Caco-2 (cell line): ENCODE results near the gene FIBP. TPM values are rescaled to one million over a fixed set of nuclear protein-coding genes. Genes with fewer than 3 reads are reported as not detected.

Experiments
- BruUV-seq: library from RNA; stranded (reverse); fragments of 400-500 nt; replicated peaks from 2 replicates; lab custom pipeline; 2021; lab: Mats Ljungman, UMichigan
- CTCF ChIA-PET: fragments of 300-600 bp; sonication (Branson Sonifier 250); formaldehyde crosslinking; loops from one replicate; lab custom pipeline; 2022; ENCODE audit warnings: antibody characterized with exemption; lab: Charles Lee
- POLR2A ChIA-PET: fragments of 300-600 bp; sonication (Branson Sonifier 250); formaldehyde crosslinking; loops from one replicate; lab custom pipeline; 2022; ENCODE audit warnings: antibody characterized with exemption; lab: Charles Lee
- DNase-seq, 2 experiments: peaks; one replicate each; pipeline versions ENCODE4 v3.0.0 to v3.0.0-alpha.2; 2020 to 2022
- H3K27me3 ChIP-seq: replicated peaks from 2 replicates; pipeline ENCODE4 v1.6.0; 2011; ENCODE audit warnings: low read length; ENCODE audit not compliant: control insufficient read depth, insufficient read depth
- H3K36me3 ChIP-seq: 2 replicates; pipeline ENCODE4 v1.5.1; 2011; ENCODE audit warnings: low read length; ENCODE audit not compliant: control insufficient read depth, insufficient read depth
- H3K4me1 ChIP-seq: fragments of 250-450 bp; sonication (Bioruptor Pico); 2 replicates; pipeline ENCODE4 v1.5.1; 2020; ENCODE audit warnings: mild to moderate bottlenecking
- H3K4me3 ChIP-seq: 2 replicates; pipeline ENCODE4 v1.5.1; 2011; ENCODE audit warnings: low read depth, mild to moderate bottlenecking, control low read depth, low read length
- H3K9me3 ChIP-seq: fragments of 250-450 bp; sonication (Bioruptor Pico); 2 replicates; pipeline ENCODE4 v1.5.1; 2020; ENCODE audit warnings: mild to moderate bottlenecking, moderate library complexity
- H3K27ac Mint-ChIP-seq: one replicate; pipeline ENCODE4 v1.8.0; 2022; ENCODE audit warnings: mixed read lengths; ENCODE audit not compliant: unreplicated experiment
- H3K27me3 Mint-ChIP-seq: one replicate; pipeline ENCODE4 v1.8.0; 2022; ENCODE audit warnings: mixed read lengths; ENCODE audit not compliant: insufficient read depth, unreplicated experiment
- H3K36me3 Mint-ChIP-seq: one replicate; pipeline ENCODE4 v1.8.0; 2022; ENCODE audit warnings: mild to moderate bottlenecking, mixed read lengths; ENCODE audit not compliant: insufficient read depth, unreplicated experiment
- H3K4me1 Mint-ChIP-seq: one replicate; pipeline ENCODE4 v1.8.0; 2022; ENCODE audit warnings: low read depth, mixed read lengths; ENCODE audit not compliant: unreplicated experiment
- H3K4me3 Mint-ChIP-seq: one replicate; pipeline ENCODE4 v1.8.0; 2022; ENCODE audit warnings: mild to moderate bottlenecking, moderate library complexity, mixed read lengths; ENCODE audit not compliant: unreplicated experiment
- H3K9me3 Mint-ChIP-seq: one replicate; pipeline ENCODE4 v1.8.0; 2022; ENCODE audit warnings: mixed read lengths; ENCODE audit not compliant: unreplicated experiment
- intact Hi-C: fragments of 100-400 bp; cut with micrococcal nuclease; formaldehyde crosslinking; loops from one replicate; pipeline ENCODE4 v1.10.0; 2022; ENCODE audit not compliant: unreplicated experiment
- total RNA-seq: library from RNA; stranded (reverse); gene quantifications from 2 replicates; pipeline ENCODE4 v1.2.3, GENCODE V29; 2022
- TF ChIP-seq, protein P1 (sequence below), 2 experiments: fragments of 200-600 bp in 1 of 2; IDR thresholded peaks; 1 replicate in 1 of 2; 2 replicates in 1 of 2; pipeline versions ENCODE4 v1.5.1 to v1.8.0; 2011 to 2022; ENCODE audit warnings: antibody characterized with exemption in 1 of 2, control low read depth in 1 of 2, inconsistent platforms in 1 of 2, low read depth in 1 of 2, low read length in 1 of 2, mild to moderate bottlenecking in 1 of 2, moderate library complexity in 1 of 2; ENCODE audit not compliant: insufficient read depth in 1 of 2, severe bottlenecking in 1 of 2, unreplicated experiment in 1 of 2

FIBP gene
- total RNA-seq, 1 experiment from 2014 or later, result 61.5 TPM

GRCh38 chr11:65885808-65886536, 2.3 kb downstream of the FIBP start:
- H3K27ac Mint-ChIP-seq, result no peak overlapping the region
- H3K4me1 ChIP-seq, result peaks cover 25% of the 10 kb centered on the region
- peaks cover 23% of the 10 kb centered on the region for H3K4me1 Mint-ChIP-seq
- ChIA-PET POLR2A (interaction anchor here (0.7 to 3.1 kb wide), 2 partner anchors 27 to 36 kb away, joined by 3 to 43 read pairs; partner anchors contain the start of genes CFL1 and MUS81), CTCF (interaction anchor here (0.9 to 7.8 kb wide), 7 partner anchors 14 to 174 kb away, joined by 3 to 241 read pairs (median 11); partner anchors contain the start of genes CFL1, FOSL1, KAT5 and MUS81)
- H3K27me3 ChIP-seq, result no peaks in the 10 kb centered on the region
- H3K4me3 ChIP-seq, result no peak overlapping the region
- peaks cover 52% of the 10 kb centered on the region for H3K36me3 Mint-ChIP-seq
- no peaks in the 10 kb centered on the region for H3K9me3 ChIP-seq
- no peaks in the 10 kb centered on the region for H3K9me3 Mint-ChIP-seq
- H3K4me3 Mint-ChIP-seq, result peak overlapping the region; percentile 82
- BruUV-seq, result no TSS peak
- intact Hi-C loops, result no loop called here
- no peaks in the 10 kb centered on the region for H3K27me3 Mint-ChIP-seq
- peaks cover 4% of the 10 kb centered on the region for H3K36me3 ChIP-seq
- no peak for DNase-seq
- TF ChIP-seq, protein P1, sequence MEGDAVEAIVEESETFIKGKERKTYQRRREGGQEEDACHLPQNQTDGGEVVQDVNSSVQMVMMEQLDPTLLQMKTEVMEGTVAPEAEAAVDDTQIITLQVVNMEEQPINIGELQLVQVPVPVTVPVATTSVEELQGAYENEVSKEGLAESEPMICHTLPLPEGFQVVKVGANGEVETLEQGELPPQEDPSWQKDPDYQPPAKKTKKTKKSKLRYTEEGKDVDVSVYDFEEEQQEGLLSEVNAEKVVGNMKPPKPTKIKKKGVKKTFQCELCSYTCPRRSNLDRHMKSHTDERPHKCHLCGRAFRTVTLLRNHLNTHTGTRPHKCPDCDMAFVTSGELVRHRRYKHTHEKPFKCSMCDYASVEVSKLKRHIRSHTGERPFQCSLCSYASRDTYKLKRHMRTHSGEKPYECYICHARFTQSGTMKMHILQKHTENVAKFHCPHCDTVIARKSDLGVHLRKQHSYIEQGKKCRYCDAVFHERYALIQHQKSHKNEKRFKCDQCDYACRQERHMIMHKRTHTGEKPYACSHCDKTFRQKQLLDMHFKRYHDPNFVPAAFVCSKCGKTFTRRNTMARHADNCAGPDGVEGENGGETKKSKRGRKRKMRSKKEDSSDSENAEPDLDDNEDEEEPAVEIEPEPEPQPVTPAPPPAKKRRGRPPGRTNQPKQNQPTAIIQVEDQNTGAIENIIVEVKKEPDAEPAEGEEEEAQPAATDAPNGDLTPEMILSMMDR (IDR thresholded peaks at IDR 0.05; ENCODE audit: insufficient read depth in 1 of 2, low read depth in 1 of 2, low read length in 1 of 2, severe bottlenecking in 1 of 2, unreplicated experiment in 1 of 2), result no peak

GRCh38 chr11:65885231-65885630, 3.0 kb downstream of the FIBP start:
- peaks cover 4% of the 10 kb centered on the region for H3K36me3 ChIP-seq
- BruUV-seq, result no TSS peak
- no peak for DNase-seq
- H3K36me3 Mint-ChIP-seq, result peaks cover 46% of the 10 kb centered on the region
- H3K4me1 Mint-ChIP-seq, result peaks cover 23% of the 10 kb centered on the region
- peaks cover 25% of the 10 kb centered on the region for H3K4me1 ChIP-seq
- H3K9me3 ChIP-seq, result no peaks in the 10 kb centered on the region
- intact Hi-C loops, result no loop called here
- H3K27me3 ChIP-seq, result no peaks in the 10 kb centered on the region
- TF ChIP-seq, protein P1 (IDR thresholded peaks at IDR 0.05; ENCODE audit: insufficient read depth in 1 of 2, low read depth in 1 of 2, low read length in 1 of 2, severe bottlenecking in 1 of 2, unreplicated experiment in 1 of 2), result no peak
- H3K27ac Mint-ChIP-seq, result no peak overlapping the region
- no peaks in the 10 kb centered on the region for H3K27me3 Mint-ChIP-seq
- POLR2A ChIA-PET, result no interaction called here
- no peak overlapping the region for H3K4me3 ChIP-seq
- CTCF ChIA-PET, result interaction anchor here (0.6 to 7.8 kb wide), 34 partner anchors 11 to 428 kb away, joined by 3 to 241 read pairs (median 4); partner anchors contain the start of genes BANF1, CFL1, EIF1AD and FOSL1
- H3K4me3 Mint-ChIP-seq, result no peak overlapping the region
- no peaks in the 10 kb centered on the region for H3K9me3 Mint-ChIP-seq

GRCh38 chr11:65884716-65885092, 3.6 kb downstream of the FIBP start:
- Mint-ChIP-seq H3K27ac (no peak overlapping the region), H3K4me1 (peaks cover 22% of the 10 kb centered on the region), H3K9me3 (no peaks in the 10 kb centered on the region), H3K36me3 (peaks cover 45% of the 10 kb centered on the region), H3K27me3 (no peaks in the 10 kb centered on the region), H3K4me3 (no peak overlapping the region)
- Histone ChIP-seq H3K4me1 (peaks cover 20% of the 10 kb centered on the region), H3K27me3 (no peaks in the 10 kb centered on the region), H3K9me3 (no peaks in the 10 kb centered on the region), H3K4me3 (no peak overlapping the region), H3K36me3 (peaks cover 4% of the 10 kb centered on the region)
- ChIA-PET CTCF (interaction anchor here (0.6 to 7.8 kb wide), 36 partner anchors 11 to 428 kb away, joined by 3 to 241 read pairs (median 4); partner anchors contain the start of genes AP5B1, BANF1, CFL1 and EIF1AD), POLR2A (interaction anchor here (0.5 kb wide), 1 partner anchor 40 kb away, joined by 9 read pairs; no protein-coding TSS in a partner anchor)
- intact Hi-C loops, result loop anchor here (1.0 kb wide), 2 partner anchors 27 to 105 kb away; no protein-coding TSS in a partner anchor
- TF ChIP-seq, protein P1 (IDR thresholded peaks at IDR 0.05; ENCODE audit: insufficient read depth in 1 of 2, low read depth in 1 of 2, low read length in 1 of 2, severe bottlenecking in 1 of 2, unreplicated experiment in 1 of 2), result peak; percentile 98 to 100
- no TSS peak for BruUV-seq
- DNase-seq, result peak; percentile 77 to 90
